NCI-H510A (cell line): ENCODE data around the gene ADCY5.
"Not testable (repeated sequence)": the region's sequence is repeated elsewhere in the genome, so short reads cannot be mapped to it uniquely, and the experiment has no call there.

Experiments
- DNase-seq: peaks from one replicate; lab custom pipeline; 2025; lab: John Stamatoyannopoulos, UW

Gene ADCY5

GRCh38 chr3:123261666-123262065 is 187.2 kb downstream of the ADCY5 start:
- no peak for DNase-seq

GRCh38 chr3:123258811-123259420 is 190.0 kb downstream of the ADCY5 start:
- DNase-seq: no peak

- no peak for DNase-seq
Measured at GRCh38 chr3:123258359-123258758, 190.5 kb downstream of the ADCY5 start.

DNA sequence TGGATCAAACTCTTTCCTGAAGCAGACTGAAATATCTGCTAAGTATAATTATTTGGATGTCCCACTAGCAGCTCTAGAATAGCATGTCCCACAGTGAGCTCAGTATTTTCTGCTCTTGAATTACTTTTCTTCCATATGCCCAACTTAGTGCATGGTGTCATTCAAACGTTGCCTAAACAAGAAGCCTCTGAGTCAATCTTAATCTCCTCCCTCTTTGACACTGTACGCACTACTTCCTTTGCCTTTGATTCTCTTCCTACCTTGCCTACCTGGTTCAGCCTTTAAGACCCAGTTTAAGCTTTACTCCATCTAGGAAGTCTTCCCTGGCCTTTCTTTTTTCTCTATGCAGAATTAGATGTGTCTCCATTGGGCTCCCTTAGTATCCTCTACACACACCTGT is 192.6 kb downstream of the ADCY5 start:
- no peak for DNase-seq

DNA sequence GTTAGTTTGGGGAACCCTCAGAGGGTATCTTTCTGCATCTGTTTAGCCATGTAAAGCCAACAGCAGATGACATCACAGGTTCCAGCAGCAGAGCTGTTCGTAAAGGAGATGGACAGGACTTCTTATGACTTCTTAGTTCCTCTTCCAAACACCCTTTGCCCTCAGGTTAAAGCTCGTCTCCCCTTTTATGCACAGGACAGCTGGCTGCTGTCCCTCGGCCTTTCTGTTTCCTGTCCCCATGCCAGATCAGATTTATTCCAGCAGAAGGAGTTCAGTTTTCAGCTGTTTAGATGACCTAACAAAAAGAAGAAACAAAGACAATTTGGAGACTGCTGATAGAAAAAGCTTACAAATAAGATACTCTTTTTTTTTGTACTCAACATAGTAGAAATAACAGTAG is 202.0 kb downstream of the ADCY5 start:
- no peak for DNase-seq

DNA sequence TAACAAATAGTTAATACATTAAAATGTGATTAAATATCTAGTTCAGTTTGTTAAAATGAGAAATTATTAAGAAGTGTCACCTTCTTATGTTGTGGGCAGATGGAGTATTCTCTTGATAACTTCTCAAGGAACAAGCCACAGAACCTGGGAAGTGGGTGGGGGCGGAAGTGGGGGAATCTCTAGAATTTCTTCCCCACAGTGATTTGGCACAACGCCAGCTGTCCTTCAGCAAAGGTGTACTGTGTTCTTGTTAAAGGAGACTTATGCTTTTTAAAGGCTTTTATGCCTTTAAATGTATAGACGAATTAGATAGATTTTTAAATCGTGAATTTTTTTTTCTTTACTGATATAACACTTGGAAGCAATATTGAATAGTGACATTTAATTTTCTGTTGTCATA is 204.8 kb downstream of the ADCY5 start:
- no peak for DNase-seq

- no peak for DNase-seq
Measured at GRCh38 chr3:123239756-123240155, 209.1 kb downstream of the ADCY5 start.

- not testable (repeated sequence) for DNase-seq
Measured at GRCh38 chr3:123239186-123239585, 209.7 kb downstream of the ADCY5 start.

- DNase-seq: no peak
Measured at GRCh38 chr3:123236902-123237301, 212.0 kb downstream of the ADCY5 start.
